Astrocyte (in vitro differentiated cells and primary cell): ENCODE measurements around the gene TIGD1. TPM values are rescaled to one million over a fixed set of nuclear protein-coding genes. Genes with fewer than 3 reads are reported as not detected.

Source experiments
- DNase-seq: peaks from one replicate; pipeline ENCODE4 v3.0.0-alpha.2; 2010; ENCODE audit warnings: low read depth
- FAIRE-seq: peaks from 2 replicates; lab custom pipeline; 2011; peaks lifted over from hg19 to GRCh38; lab: Jason Lieb, UNC
- H2AFZ ChIP-seq: 2 replicates; pipeline ENCODE4 v1.6.0; 2012; ENCODE audit warnings: low read depth, low read length, inconsistent platforms
- H3K27ac ChIP-seq: 2 replicates; pipeline ENCODE4 v1.5.1; 2011; ENCODE audit warnings: low read depth, low read length, inconsistent platforms
- H3K27me3 ChIP-seq: 2 replicates; pipeline ENCODE4 v1.6.0; 2011; ENCODE audit warnings: low read length, inconsistent platforms; ENCODE audit not compliant: insufficient read depth
- H3K36me3 ChIP-seq: 2 replicates; pipeline ENCODE4 v1.5.1; 2011; ENCODE audit warnings: low read length, inconsistent platforms; ENCODE audit not compliant: insufficient read depth
- H3K4me1 ChIP-seq: 2 replicates; pipeline ENCODE4 v1.5.1; 2011; ENCODE audit warnings: low read length, inconsistent platforms; ENCODE audit not compliant: insufficient read depth
- H3K4me2 ChIP-seq: 2 replicates; pipeline ENCODE4 v1.6.0; 2012; ENCODE audit warnings: low read length, inconsistent platforms
- H3K4me3 ChIP-seq: 2 replicates; pipeline ENCODE4 v1.5.1; 2011; ENCODE audit warnings: low read depth, mild to moderate bottlenecking, low read length, inconsistent platforms; ENCODE audit not compliant: insufficient read depth
- H3K79me2 ChIP-seq: 2 replicates; pipeline ENCODE4 v1.6.0; 2012; ENCODE audit warnings: mild to moderate bottlenecking, low read length, inconsistent platforms; ENCODE audit not compliant: insufficient read depth
- H3K9ac ChIP-seq: 2 replicates; pipeline ENCODE4 v1.6.0; 2012; ENCODE audit warnings: mild to moderate bottlenecking, low read length, inconsistent platforms
- H3K9me3 ChIP-seq: 2 replicates; pipeline ENCODE4 v1.5.1; 2012; ENCODE audit warnings: low read depth, mild to moderate bottlenecking, low read length, inconsistent platforms; ENCODE audit not compliant: insufficient read depth
- H4K20me1 ChIP-seq: 2 replicates; pipeline ENCODE4 v1.6.0; 2012; ENCODE audit warnings: low read length, inconsistent platforms; ENCODE audit not compliant: insufficient read depth
- H3K27ac Mint-ChIP-seq: one replicate; pipeline ENCODE4 v1.8.0; 2021; ENCODE audit warnings: mild to moderate bottlenecking, mixed read lengths; ENCODE audit not compliant: unreplicated experiment
- H3K27me3 Mint-ChIP-seq: one replicate; pipeline ENCODE4 v1.8.0; 2021; ENCODE audit warnings: low read depth, mixed read lengths; ENCODE audit not compliant: unreplicated experiment
- H3K36me3 Mint-ChIP-seq: one replicate; pipeline ENCODE4 v1.8.0; 2021; ENCODE audit warnings: low read depth, mixed read lengths; ENCODE audit not compliant: unreplicated experiment
- H3K4me1 Mint-ChIP-seq: one replicate; pipeline ENCODE4 v1.8.0; 2021; ENCODE audit warnings: low read depth, mixed read lengths; ENCODE audit not compliant: unreplicated experiment
- H3K4me3 Mint-ChIP-seq: one replicate; pipeline ENCODE4 v1.8.0; 2021; ENCODE audit warnings: mild to moderate bottlenecking, moderate library complexity, mixed read lengths; ENCODE audit not compliant: unreplicated experiment
- H3K9me3 Mint-ChIP-seq: one replicate; pipeline ENCODE4 v1.8.0; 2021; ENCODE audit warnings: mild to moderate bottlenecking, mixed read lengths; ENCODE audit not compliant: unreplicated experiment
- CTCF ChIP-seq: IDR thresholded peaks from 2 replicates; pipeline ENCODE4 v1.5.1; 2011; ENCODE audit warnings: low read depth, mild to moderate bottlenecking, inconsistent platforms, low read length, moderate library complexity; ENCODE audit not compliant: insufficient read depth
- EZH2 ChIP-seq: IDR thresholded peaks from 2 replicates; pipeline ENCODE4 v1.6.1; 2012; ENCODE audit warnings: mild to moderate bottlenecking, low read length, inconsistent platforms; ENCODE audit not compliant: insufficient read depth
- total RNA-seq: library from RNA; stranded (reverse); gene quantifications from 2 replicates; pipeline ENCODE4 v1.2.1, GENCODE V29; 2021

TIGD1 gene
- total RNA-seq, 1 donor from 2014 or later, result 6.5 TPM

DNA sequence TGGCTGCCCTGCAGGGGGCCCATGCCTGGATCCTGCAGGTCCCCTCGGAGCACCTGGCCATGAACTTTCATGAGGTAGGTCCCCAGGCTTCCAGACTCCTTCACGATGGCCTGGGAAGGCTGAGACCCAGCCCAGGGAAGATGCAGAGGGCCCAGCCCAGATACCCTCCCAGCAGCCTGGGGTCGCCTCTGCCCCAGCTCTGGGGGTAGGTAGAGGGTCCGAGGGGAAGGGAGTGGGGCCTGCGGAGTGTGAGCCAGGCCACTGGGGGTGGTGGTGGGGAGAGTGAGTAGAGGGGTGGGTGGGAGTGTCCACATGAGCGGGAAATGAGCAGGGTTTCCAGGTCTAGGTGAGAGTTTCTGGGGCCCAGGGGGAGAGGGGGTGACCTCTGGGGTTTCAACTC lies 25.6 kb downstream of the TIGD1 start:
- Mint-ChIP-seq H3K27ac (no peak overlapping the region), H3K9me3 (no peaks in the 10 kb centered on the region), H3K4me1 (peaks cover 4% of the 10 kb centered on the region), H3K27me3 (peaks cover 48% of the 10 kb centered on the region), H3K36me3 (no peaks in the 10 kb centered on the region), H3K4me3 (no peak overlapping the region)
- Histone ChIP-seq H2AFZ (no peak overlapping the region), H3K4me3 (no peak overlapping the region), H3K4me2 (no peak overlapping the region), H3K27ac (no peak overlapping the region), H3K27me3 (peaks cover 34% of the 10 kb centered on the region), H3K79me2 (no peaks in the 10 kb centered on the region), H3K9ac (no peak overlapping the region), H3K36me3 (no peaks in the 10 kb centered on the region), H3K4me1 (no peaks in the 10 kb centered on the region), H3K9me3 (no peaks in the 10 kb centered on the region), H4K20me1 (peaks cover 5% of the 10 kb centered on the region)
- FAIRE-seq, result no peak
- DNase-seq, result no peak
- TF ChIP-seq EZH2, result no peak
- TF ChIP-seq CTCF, result no peak

- Histone ChIP-seq H3K27me3 (peaks cover 42% of the 10 kb centered on the region), H3K36me3 (no peaks in the 10 kb centered on the region), H4K20me1 (peaks cover 5% of the 10 kb centered on the region), H3K9ac (no peak overlapping the region), H3K27ac (no peak overlapping the region), H3K4me3 (no peak overlapping the region), H3K79me2 (no peaks in the 10 kb centered on the region), H3K4me2 (peak overlapping the region; percentile 66), H2AFZ (no peak overlapping the region), H3K9me3 (no peaks in the 10 kb centered on the region), H3K4me1 (no peaks in the 10 kb centered on the region)
- no peaks in the 10 kb centered on the region for H3K9me3 Mint-ChIP-seq
- peaks cover 4% of the 10 kb centered on the region for H3K4me1 Mint-ChIP-seq
- H3K27ac Mint-ChIP-seq, result no peak overlapping the region
- no peak overlapping the region for H3K4me3 Mint-ChIP-seq
- FAIRE-seq (no peak), DNase-seq (peak; percentile 6)
- H3K27me3 Mint-ChIP-seq, result peaks cover 48% of the 10 kb centered on the region
- H3K36me3 Mint-ChIP-seq, result no peaks in the 10 kb centered on the region
- TF ChIP-seq CTCF (no peak), EZH2 (peak; percentile 43)
These were observed 26.4 kb downstream of the TIGD1 start for GRCh38 chr2:232523682-232524597.

- peaks cover 47% of the 10 kb centered on the region for H3K27me3 Mint-ChIP-seq
- H3K4me1 Mint-ChIP-seq, result peaks cover 2% of the 10 kb centered on the region
- no peak for DNase-seq
- Histone ChIP-seq H3K79me2 (no peaks in the 10 kb centered on the region), H3K4me3 (no peak overlapping the region), H3K4me2 (peak overlapping the region; percentile 66), H3K36me3 (no peaks in the 10 kb centered on the region), H3K9ac (no peak overlapping the region), H3K4me1 (no peaks in the 10 kb centered on the region), H3K27me3 (peaks cover 47% of the 10 kb centered on the region), H3K9me3 (no peaks in the 10 kb centered on the region), H4K20me1 (peaks cover 5% of the 10 kb centered on the region), H2AFZ (no peak overlapping the region), H3K27ac (no peak overlapping the region)
- H3K36me3 Mint-ChIP-seq, result no peaks in the 10 kb centered on the region
- no peak overlapping the region for H3K27ac Mint-ChIP-seq
- H3K9me3 Mint-ChIP-seq, result peaks cover 2% of the 10 kb centered on the region
- TF ChIP-seq EZH2 (no peak), CTCF (no peak)
- H3K4me3 Mint-ChIP-seq, result no peak overlapping the region
- no peak for FAIRE-seq
These were observed 27.0 kb downstream of the TIGD1 start for GRCh38 chr2:232523402-232523681.
